K562 (cell line): ENCODE measurements around the gene WIPF3. TPM values are rescaled to one million over a fixed set of nuclear protein-coding genes. Genes with fewer than 3 reads are reported as not detected.
A peak's percentile ranks its signal among the peaks of the same experiment; 100 is the strongest.

ENCODE experiments used
- CBX5 ChIP-seq: IDR thresholded peaks from 2 replicates; pipeline ENCODE4 v1.6.1; 2014; ENCODE audit warnings: low read depth, borderline replicate concordance
- CREBBP ChIP-seq: IDR thresholded peaks from one replicate; pipeline ENCODE4 v1.6.1; 2012; ENCODE audit warnings: low read depth, mild to moderate bottlenecking, control low read depth, inconsistent platforms, low read length
- E4F1 ChIP-seq: fragments of 250-450 bp; sonication (Bioruptor Pico); IDR thresholded peaks from 2 replicates; pipeline ENCODE4 v1.5.0; 2021; ENCODE audit warnings: mild to moderate bottlenecking, borderline replicate concordance
- GTF2E2 ChIP-seq: fragments of 200-800 bp; sonication (Bioruptor generic); IDR thresholded peaks from 2 replicates; pipeline ENCODE4 v1.6.1; 2016; ENCODE audit warnings: missing genetic modification characterization, missing compliant biosample characterization
- MAZ ChIP-seq, 2 experiments: fragments of 450-650 bp in 1 of 2; sonication (generic) in 1 of 2; formaldehyde crosslinking; IDR thresholded peaks in 1 of 2; conservative IDR thresholded peaks in 1 of 2; 2 replicates each; pipeline versions ENCODE4 v1.4.0 to v1.5.0; 2020; ENCODE audit warnings: mild to moderate bottlenecking in 1 of 2, missing genetic modification reagents in 1 of 2
- MIER1 ChIP-seq: fragments of 450-650 bp; IDR thresholded peaks from 2 replicates; pipeline ENCODE4 v1.6.1; 2016; ENCODE audit warnings: antibody characterized with exemption, mild to moderate bottlenecking, low read depth
- MTF1 ChIP-seq: fragments of 250-450 bp; sonication (Bioruptor Pico); IDR thresholded peaks from 2 replicates; pipeline ENCODE4 v1.9.0; 2021; ENCODE audit warnings: moderate library complexity, mild to moderate bottlenecking, inconsistent platforms, borderline replicate concordance
- ZNF3 ChIP-seq: fragments of 250-450 bp; sonication (Bioruptor Pico); IDR thresholded peaks from 2 replicates; pipeline ENCODE4 v1.5.0; 2021; ENCODE audit warnings: mild to moderate bottlenecking, moderate library complexity
- ZNF592 ChIP-seq: fragments of 450-650 bp; IDR thresholded peaks from 2 replicates; pipeline ENCODE4 v1.6.1; 2017; ENCODE audit warnings: antibody characterized with exemption, mild to moderate bottlenecking
- polyA plus RNA-seq, 8 experiments: library from polyadenylated mRNA; depleted of rRNA in 4 of 8; stranded (reverse) in 5 of 8; unstranded in 3 of 8; fragments of >200 nt; fragmentation: Nextera tagmentation in 2 of 8; fragmentation: Illumina TruSeq in 1 of 8; extraction: Ambion mirVana in 2 of 8; extraction: Trizol in 1 of 8; gene quantifications; 2 replicates each; pipeline versions ENCODE4 v1.2.1 to v1.2.3, GENCODE V29; 2011 to 2014; ENCODE audit warnings: inconsistent platforms in 1 of 8, missing spikeins in 1 of 8
- total RNA-seq, 7 experiments: library from RNA; depleted of rRNA in 6 of 7; stranded (reverse); fragments of >200 nt in 6 of 7; fragmentation: Illumina TruSeq in 2 of 7; extraction: Trizol in 2 of 7; gene quantifications; 2 replicates each; pipeline versions ENCODE4 v1.2.1 to v1.2.3, GENCODE V29; 2011 to 2021; ENCODE audit warnings: low replicate concordance in 1 of 7
- TF ChIP-seq, protein P1 (sequence below), 3 experiments: IDR thresholded peaks in 2 of 3; conservative IDR thresholded peaks in 1 of 3; 2 replicates each; pipeline ENCODE4 v1.5.1; 2011 to 2012; ENCODE audit warnings: low read length in 3 of 3, mild to moderate bottlenecking in 3 of 3, control low read depth in 2 of 3, improper control_type of control experiment in 1 of 3, inconsistent platforms in 1 of 3, low read depth in 1 of 3, mixed read lengths in 1 of 3, moderate library complexity in 1 of 3; ENCODE audit not compliant: insufficient read depth in 2 of 3
- TF ChIP-seq, protein P2 (sequence below), 2 experiments: fragments of 200-800 bp in 1 of 2; sonication (Bioruptor generic) in 1 of 2; sonication (generic) in 1 of 2; formaldehyde crosslinking in 1 of 2; IDR thresholded peaks in 1 of 2; conservative IDR thresholded peaks in 1 of 2; 2 replicates each; pipeline versions ENCODE4 v1.5.0 to v1.6.1; 2016 to 2020; ENCODE audit warnings: missing compliant biosample characterization in 1 of 2, missing genetic modification characterization in 1 of 2, missing genetic modification reagents in 1 of 2
- TF ChIP-seq, protein P3 (sequence below): fragments of 250-450 bp; sonication (Bioruptor Pico); IDR thresholded peaks from 2 replicates; pipeline ENCODE4 v1.8.0; 2021; ENCODE audit warnings: moderate library complexity, mild to moderate bottlenecking, inconsistent platforms

The WIPF3 gene
- total and polyA plus RNA-seq, 9 of the 15 experiments (the other 6 are each of a cell fraction or from before 2014, with no cell fraction given) = 0.18 to 3.2 (median 1.7) TPM

DNA sequence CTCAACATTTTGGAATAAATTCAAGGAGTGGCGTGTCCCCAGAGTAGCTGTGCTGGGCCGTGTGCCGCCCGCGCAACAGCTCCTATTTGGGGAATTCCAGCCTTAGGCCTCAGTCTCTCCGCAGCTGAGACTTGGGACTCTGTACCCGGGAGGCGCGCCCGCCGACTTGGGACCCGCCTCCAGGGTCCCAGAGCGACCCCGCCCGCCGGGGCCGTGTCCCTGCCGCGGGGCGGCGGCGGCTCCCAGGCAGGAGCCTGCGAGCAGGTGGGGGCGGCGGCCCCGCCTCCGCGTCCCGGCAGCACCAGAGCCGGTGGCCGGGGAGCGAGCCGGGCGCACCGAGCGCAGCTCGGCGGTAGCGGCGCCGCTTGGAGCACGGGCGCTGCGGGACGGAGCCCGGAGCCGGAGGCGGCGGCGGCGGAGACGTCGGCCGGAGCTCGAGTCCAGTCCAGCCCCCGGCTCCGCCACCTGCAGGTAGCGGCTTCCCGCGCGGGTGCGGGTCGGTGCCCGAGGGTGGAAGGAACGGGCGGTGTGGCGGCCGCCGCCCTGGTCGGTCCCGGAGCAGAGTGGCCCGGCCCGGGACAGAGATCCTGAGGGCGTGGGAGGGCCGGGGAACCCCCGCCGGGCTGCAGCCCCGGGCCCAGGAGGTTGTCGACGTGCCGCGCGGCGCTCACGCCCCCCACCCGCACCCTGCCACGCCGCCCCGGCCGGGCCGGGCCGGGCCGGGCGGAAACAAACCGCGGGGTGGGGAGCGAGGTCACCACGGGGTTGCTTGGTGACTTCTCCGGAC lies at the start of gene WIPF3 (continued):
- TF ChIP-seq, protein P1, sequence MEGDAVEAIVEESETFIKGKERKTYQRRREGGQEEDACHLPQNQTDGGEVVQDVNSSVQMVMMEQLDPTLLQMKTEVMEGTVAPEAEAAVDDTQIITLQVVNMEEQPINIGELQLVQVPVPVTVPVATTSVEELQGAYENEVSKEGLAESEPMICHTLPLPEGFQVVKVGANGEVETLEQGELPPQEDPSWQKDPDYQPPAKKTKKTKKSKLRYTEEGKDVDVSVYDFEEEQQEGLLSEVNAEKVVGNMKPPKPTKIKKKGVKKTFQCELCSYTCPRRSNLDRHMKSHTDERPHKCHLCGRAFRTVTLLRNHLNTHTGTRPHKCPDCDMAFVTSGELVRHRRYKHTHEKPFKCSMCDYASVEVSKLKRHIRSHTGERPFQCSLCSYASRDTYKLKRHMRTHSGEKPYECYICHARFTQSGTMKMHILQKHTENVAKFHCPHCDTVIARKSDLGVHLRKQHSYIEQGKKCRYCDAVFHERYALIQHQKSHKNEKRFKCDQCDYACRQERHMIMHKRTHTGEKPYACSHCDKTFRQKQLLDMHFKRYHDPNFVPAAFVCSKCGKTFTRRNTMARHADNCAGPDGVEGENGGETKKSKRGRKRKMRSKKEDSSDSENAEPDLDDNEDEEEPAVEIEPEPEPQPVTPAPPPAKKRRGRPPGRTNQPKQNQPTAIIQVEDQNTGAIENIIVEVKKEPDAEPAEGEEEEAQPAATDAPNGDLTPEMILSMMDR (IDR thresholded peaks at IDR 0.05 in 2 of 3, conservative IDR thresholded peaks at IDR 0.05 in 1 of 3; ENCODE audit: insufficient read depth in 2 of 3, low read depth in 1 of 3, low read length in 3 of 3) = peak in 2 of 3 experiments; percentile 1; a peak in 1 of 6 replicates
- TF ChIP-seq CBX5 (no peak), E4F1 (CRISPR knock-in tag) (no peak), CREBBP (no peak), MIER1 (no peak), MAZ (CRISPR knock-in tag; conservative IDR thresholded peaks at IDR 0.05 in 1 of 2, IDR thresholded peaks at IDR 0.05 in 1 of 2) (peak in 1 of 2 experiments; percentile 28; a peak in 3 of 4 replicates), ZNF592 (peak; percentile 68; the same call in 1 of the 2 replicates), GTF2E2 (tag) (peak; percentile 51; the same call in 1 of the 2 replicates), ZNF3 (CRISPR knock-in tag) (no peak), MTF1 (CRISPR knock-in tag) (no peak)
- TF ChIP-seq, protein P2, sequence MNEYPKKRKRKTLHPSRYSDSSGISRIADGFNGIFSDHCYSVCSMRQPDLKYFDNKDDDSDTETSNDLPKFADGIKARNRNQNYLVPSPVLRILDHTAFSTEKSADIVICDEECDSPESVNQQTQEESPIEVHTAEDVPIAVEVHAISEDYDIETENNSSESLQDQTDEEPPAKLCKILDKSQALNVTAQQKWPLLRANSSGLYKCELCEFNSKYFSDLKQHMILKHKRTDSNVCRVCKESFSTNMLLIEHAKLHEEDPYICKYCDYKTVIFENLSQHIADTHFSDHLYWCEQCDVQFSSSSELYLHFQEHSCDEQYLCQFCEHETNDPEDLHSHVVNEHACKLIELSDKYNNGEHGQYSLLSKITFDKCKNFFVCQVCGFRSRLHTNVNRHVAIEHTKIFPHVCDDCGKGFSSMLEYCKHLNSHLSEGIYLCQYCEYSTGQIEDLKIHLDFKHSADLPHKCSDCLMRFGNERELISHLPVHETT (CRISPR knock-in tag; conservative IDR thresholded peaks at IDR 0.05 in 1 of 2, IDR thresholded peaks at IDR 0.05 in 1 of 2) = peak in 1 of 2 experiments; percentile 48; a peak in 2 of 4 replicates
- TF ChIP-seq, protein P3, sequence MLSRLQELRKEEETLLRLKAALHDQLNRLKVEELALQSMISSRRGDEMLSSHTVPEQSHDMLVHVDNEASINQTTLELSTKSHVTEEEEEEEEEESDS (CRISPR knock-in tag) = no peak
